ENCODE data around the gene OR2Z1.
"Not testable (repeated sequence)": the region's sequence is repeated elsewhere in the genome, so short reads cannot be mapped to it uniquely, and the experiment has no call there.

Gene OR2Z1

DNA sequence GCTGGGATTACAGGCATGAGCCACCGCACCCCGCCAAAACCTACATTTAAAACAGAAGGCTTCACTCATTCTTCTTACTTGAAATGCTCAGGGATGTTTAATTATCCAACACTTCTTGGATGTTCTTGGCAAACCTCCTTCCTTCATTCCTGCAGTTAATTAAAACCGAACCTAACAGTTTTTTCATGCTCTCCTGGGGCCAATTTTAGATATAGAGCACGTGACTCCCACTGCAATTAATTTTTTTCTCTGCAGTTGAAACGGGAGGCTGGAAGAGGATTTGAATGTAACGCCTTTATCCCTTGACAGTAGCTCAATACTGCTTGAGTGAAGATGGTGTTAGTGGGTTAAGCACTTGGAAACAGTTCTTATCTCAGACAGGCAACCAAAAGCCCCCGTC lies 18.2 kb upstream of the OR2Z1 start:
- H3K36me3 ChIP-seq (replicated peaks; ENCODE audit: low read depth, low read length) = no peaks in the 10 kb centered on the region
- H3K27ac ChIP-seq (ENCODE audit: low read length) = no peak overlapping the region
- H4K20me1 ChIP-seq (ENCODE audit: insufficient read depth, low read length) = no peaks in the 10 kb centered on the region
- no peak overlapping the region for H3K4me3 ChIP-seq (ENCODE audit: low read length)
- no peak overlapping the region for H2AFZ ChIP-seq (ENCODE audit: low read depth, low read length)
- no peak for TF ChIP-seq EZH2phosphoT487 (IDR thresholded peaks at IDR 0.05; ENCODE audit: low read depth)
- TF ChIP-seq, protein P1, sequence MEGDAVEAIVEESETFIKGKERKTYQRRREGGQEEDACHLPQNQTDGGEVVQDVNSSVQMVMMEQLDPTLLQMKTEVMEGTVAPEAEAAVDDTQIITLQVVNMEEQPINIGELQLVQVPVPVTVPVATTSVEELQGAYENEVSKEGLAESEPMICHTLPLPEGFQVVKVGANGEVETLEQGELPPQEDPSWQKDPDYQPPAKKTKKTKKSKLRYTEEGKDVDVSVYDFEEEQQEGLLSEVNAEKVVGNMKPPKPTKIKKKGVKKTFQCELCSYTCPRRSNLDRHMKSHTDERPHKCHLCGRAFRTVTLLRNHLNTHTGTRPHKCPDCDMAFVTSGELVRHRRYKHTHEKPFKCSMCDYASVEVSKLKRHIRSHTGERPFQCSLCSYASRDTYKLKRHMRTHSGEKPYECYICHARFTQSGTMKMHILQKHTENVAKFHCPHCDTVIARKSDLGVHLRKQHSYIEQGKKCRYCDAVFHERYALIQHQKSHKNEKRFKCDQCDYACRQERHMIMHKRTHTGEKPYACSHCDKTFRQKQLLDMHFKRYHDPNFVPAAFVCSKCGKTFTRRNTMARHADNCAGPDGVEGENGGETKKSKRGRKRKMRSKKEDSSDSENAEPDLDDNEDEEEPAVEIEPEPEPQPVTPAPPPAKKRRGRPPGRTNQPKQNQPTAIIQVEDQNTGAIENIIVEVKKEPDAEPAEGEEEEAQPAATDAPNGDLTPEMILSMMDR (IDR thresholded peaks at IDR 0.05; ENCODE audit: low read depth, low read length) = no peak
- H3K79me2 ChIP-seq (ENCODE audit: low read length) = no peaks in the 10 kb centered on the region
- no peak overlapping the region for H3K9ac ChIP-seq (ENCODE audit: low read length)
- H3K4me1 ChIP-seq (ENCODE audit: low read length) = no peaks in the 10 kb centered on the region
- H3K9me3 ChIP-seq (ENCODE audit: insufficient read depth, low read length) = no peaks in the 10 kb centered on the region
- H3K4me2 ChIP-seq (ENCODE audit: low read length) = no peak overlapping the region
- no peaks in the 10 kb centered on the region for H3K27me3 ChIP-seq (ENCODE audit: low read depth, low read length)

DNA sequence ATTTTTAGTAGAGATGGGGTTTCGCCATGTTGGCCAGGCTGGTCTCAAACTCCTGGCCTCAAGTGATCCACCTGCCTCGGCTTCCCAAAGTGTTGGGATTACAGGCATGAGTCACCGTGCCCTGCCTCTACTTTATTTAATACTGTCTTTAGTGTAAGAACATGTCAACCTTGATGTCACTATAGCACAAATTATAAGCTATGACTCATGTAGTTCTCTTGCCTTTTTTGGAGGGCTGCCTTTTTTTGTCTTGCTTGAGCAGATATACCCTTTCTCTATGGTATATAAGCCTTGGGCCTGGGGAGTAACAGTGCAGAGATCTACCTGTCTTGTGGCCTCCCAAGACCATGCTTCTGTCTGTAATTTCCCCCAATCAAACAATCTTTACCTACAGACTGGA lies 16.1 kb upstream of the OR2Z1 start:
- not testable (repeated sequence) for H3K27ac ChIP-seq (ENCODE audit: low read length); H3K4me3 ChIP-seq (ENCODE audit: low read length); H3K4me2 ChIP-seq (ENCODE audit: low read length); H3K79me2 ChIP-seq (ENCODE audit: low read length); H3K36me3 ChIP-seq (replicated peaks; ENCODE audit: low read depth, low read length); H2AFZ ChIP-seq (ENCODE audit: low read depth, low read length); H4K20me1 ChIP-seq (ENCODE audit: insufficient read depth, low read length); H3K9ac ChIP-seq (ENCODE audit: low read length); H3K9me3 ChIP-seq (ENCODE audit: insufficient read depth, low read length); H3K27me3 ChIP-seq (ENCODE audit: low read depth, low read length); H3K4me1 ChIP-seq (ENCODE audit: low read length)

DNA sequence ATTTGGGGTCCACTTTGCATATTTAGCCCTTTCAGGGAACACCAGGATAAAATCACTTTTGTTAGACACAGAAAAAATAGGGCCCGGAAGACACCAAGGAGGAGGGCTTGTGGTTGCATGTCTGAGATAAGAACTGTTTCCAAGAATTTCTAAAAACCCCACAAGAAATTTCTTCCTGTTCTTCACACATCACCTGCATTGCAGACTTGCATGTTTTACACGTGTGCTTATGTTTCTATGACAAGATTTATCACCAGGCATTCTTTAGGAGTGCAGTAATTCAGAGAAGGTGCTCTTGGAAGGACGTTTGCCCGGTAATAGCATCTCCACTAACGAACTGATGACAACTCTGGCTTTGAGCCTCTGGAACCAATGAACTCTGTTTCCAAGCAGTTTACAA lies 15.7 kb upstream of the OR2Z1 start:
- Histone ChIP-seq H4K20me1 (ENCODE audit: insufficient read depth, low read length) (no peaks in the 10 kb centered on the region), H3K4me1 (ENCODE audit: low read length) (no peaks in the 10 kb centered on the region), H3K79me2 (ENCODE audit: low read length) (no peaks in the 10 kb centered on the region), H3K9ac (ENCODE audit: low read length) (no peak overlapping the region), H3K36me3 (replicated peaks; ENCODE audit: low read depth, low read length) (no peaks in the 10 kb centered on the region), H3K9me3 (ENCODE audit: insufficient read depth, low read length) (no peaks in the 10 kb centered on the region), H3K27ac (ENCODE audit: low read length) (no peak overlapping the region), H3K4me2 (ENCODE audit: low read length) (no peak overlapping the region), H2AFZ (ENCODE audit: low read depth, low read length) (no peak overlapping the region), H3K27me3 (ENCODE audit: low read depth, low read length) (no peaks in the 10 kb centered on the region), H3K4me3 (ENCODE audit: low read length) (no peak overlapping the region)
- no peak for TF ChIP-seq EZH2phosphoT487 (IDR thresholded peaks at IDR 0.05; ENCODE audit: low read depth)
- TF ChIP-seq, protein P1 (IDR thresholded peaks at IDR 0.05; ENCODE audit: low read depth, low read length) = no peak

DNA sequence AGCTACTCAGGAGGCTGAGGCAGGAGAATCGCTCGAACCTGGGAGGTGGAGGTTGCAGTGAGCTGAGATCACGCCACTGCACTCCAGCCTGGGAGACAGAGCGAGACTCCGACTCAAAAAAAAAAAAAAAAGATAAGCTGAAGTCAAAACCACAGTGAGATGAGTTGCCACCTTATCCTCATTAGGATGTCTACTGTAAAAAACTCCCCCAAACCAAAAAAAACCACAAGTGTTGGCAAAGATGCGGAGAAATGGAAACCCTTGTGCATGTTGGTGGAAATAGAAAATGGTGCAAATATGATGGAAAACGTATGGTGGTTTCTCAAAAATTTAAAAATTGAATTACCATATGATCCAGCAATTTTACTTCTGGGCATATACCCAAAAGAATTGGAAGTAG lies 11.1 kb upstream of the OR2Z1 start:
- H3K27ac ChIP-seq (ENCODE audit: low read length); H3K27me3 ChIP-seq (ENCODE audit: low read depth, low read length); H4K20me1 ChIP-seq (ENCODE audit: insufficient read depth, low read length); H3K9ac ChIP-seq (ENCODE audit: low read length); H3K79me2 ChIP-seq (ENCODE audit: low read length); H3K36me3 ChIP-seq (replicated peaks; ENCODE audit: low read depth, low read length); H3K4me3 ChIP-seq (ENCODE audit: low read length); H3K4me2 ChIP-seq (ENCODE audit: low read length); H3K9me3 ChIP-seq (ENCODE audit: insufficient read depth, low read length); H3K4me1 ChIP-seq (ENCODE audit: low read length); H2AFZ ChIP-seq (ENCODE audit: low read depth, low read length): not testable (repeated sequence)

DNA sequence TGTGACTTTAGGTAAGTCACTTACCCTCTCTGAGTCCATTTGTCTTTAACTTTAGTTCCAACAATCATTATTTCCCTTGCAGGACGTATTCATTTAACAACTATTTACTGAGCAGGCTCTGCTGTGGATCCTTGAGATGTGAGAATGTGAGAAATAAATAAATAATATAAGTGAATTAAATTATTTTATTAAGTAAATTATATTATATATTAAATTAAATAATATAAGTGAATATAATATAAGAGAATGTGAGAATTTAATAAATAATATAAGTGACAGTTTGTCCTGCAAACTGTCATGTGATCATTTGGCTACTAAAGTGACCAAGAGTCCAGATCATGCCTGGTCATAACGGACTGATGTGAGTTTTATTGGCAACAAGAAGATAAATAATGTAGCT lies 598 bp downstream of the OR2Z1 start:
- Histone ChIP-seq H3K9me3 (ENCODE audit: insufficient read depth, low read length) (no peaks in the 10 kb centered on the region), H3K27me3 (ENCODE audit: low read depth, low read length) (no peaks in the 10 kb centered on the region), H3K36me3 (replicated peaks; ENCODE audit: low read depth, low read length) (no peaks in the 10 kb centered on the region), H3K4me3 (ENCODE audit: low read length) (no peak overlapping the region), H3K27ac (ENCODE audit: low read length) (no peak overlapping the region), H2AFZ (ENCODE audit: low read depth, low read length) (no peak overlapping the region), H3K4me1 (ENCODE audit: low read length) (no peaks in the 10 kb centered on the region), H4K20me1 (ENCODE audit: insufficient read depth, low read length) (no peaks in the 10 kb centered on the region), H3K79me2 (ENCODE audit: low read length) (no peaks in the 10 kb centered on the region), H3K9ac (ENCODE audit: low read length) (no peak overlapping the region), H3K4me2 (ENCODE audit: low read length) (no peak overlapping the region)
- TF ChIP-seq, protein P1 (IDR thresholded peaks at IDR 0.05; ENCODE audit: low read depth, low read length) = no peak
- no peak for TF ChIP-seq EZH2phosphoT487 (IDR thresholded peaks at IDR 0.05; ENCODE audit: low read depth)
